Measurements from ENCODE around the gene EEPD1. TPM values are rescaled to one million over a fixed set of nuclear protein-coding genes. Genes with fewer than 3 reads are reported as not detected.

EEPD1 gene
- total and polyA plus RNA-seq, 5 experiments from 2014 or later: 0.86 to 6.3 (median 3.6) TPM

DNA sequence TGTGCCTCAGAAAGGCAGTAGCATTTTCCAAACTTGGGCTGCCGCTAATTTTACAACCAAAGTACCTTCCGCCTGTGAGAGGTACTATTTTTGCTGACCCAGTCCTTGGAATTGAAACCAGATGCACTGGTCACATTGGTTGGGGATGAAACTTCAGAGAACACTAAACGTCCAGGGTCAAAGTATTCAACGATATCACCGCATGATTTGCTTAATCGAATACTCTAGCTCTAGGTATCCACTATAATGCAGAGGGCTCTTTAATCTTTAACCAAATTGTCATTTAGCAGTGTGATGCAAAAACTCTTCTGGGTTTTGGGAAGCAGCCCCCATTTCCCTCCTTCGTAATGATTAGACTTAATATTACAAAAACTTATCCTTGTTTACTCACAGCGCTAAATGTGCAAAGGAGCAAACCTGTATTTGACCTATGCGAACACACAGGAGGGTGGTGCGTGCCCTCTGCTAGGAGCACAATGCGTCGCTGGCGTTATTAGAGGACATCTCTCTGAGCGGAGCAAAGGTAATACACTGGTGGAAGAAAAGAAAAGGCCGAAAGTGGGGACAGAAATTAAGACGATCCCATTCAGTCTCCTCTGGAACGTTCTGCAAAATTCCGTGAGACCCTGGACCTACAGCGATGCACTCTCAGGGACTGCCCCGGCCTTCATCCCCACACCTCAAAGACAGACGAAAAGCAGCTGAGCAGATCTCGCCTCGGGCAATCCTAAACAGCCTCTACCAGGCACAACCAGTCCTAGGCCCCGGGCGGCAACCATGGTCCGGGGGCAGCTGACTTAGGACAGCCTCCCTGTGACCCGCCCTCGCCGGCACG is 916 bp upstream of the EEPD1 start:
- POLR2A ChIA-PET: no interaction called here
- no peaks in the 10 kb centered on the region for H3K27me3 Mint-ChIP-seq
- peak overlapping the region; percentile 76 to 95 (median 86) for H3K4me3 Mint-ChIP-seq
- peak overlapping the region in 8 of 10 donors; percentile 35 to 91 (median 78) for H3K27ac Mint-ChIP-seq
- no peak for DNase-seq
- H3K4me1 Mint-ChIP-seq: peaks cover 9 to 33% (median 28%) of the 10 kb centered on the region in 4 donors
- ATAC-seq: no peak
- H3K36me3 Mint-ChIP-seq: no peaks in the 10 kb centered on the region
- no peaks in the 10 kb centered on the region for H3K9me3 Mint-ChIP-seq

DNA sequence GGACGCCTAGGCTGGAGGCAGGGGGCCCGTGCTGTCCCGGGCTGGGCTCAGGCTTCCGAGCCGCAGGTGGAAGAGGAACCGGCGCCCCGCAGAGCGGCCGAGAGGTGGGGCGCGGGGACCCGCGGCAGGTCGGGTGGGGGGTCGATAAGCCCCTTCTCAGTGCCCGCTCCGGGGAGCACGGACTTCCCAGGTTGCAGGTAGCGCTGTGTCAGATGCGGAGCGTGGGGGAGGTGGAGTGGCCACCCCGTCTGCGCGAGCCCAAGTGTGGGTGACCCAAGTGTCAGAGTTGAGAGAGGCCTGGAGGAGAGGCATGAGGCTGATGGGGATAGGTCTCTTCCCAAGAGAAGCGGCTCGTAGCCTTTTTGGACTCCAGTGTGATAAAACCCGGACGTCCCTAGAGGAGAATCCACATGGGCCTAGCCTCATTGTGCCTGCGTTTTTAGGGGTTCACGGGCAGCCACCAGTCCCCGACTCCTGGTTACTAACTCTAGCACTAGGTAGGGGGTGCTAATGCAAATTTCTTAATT is 580 bp downstream of the EEPD1 start:
- no peaks in the 10 kb centered on the region for H3K36me3 Mint-ChIP-seq
- ATAC-seq (peak in 1 of 2 donors; percentile 5), DNase-seq (peak in 5 of 10 donors; percentile 9 to 32 (median 27))
- H3K9me3 Mint-ChIP-seq: no peaks in the 10 kb centered on the region
- H3K27me3 Mint-ChIP-seq: no peaks in the 10 kb centered on the region
- POLR2A ChIA-PET: no interaction called here
- H3K4me1 Mint-ChIP-seq: peaks cover 11 to 33% (median 28%) of the 10 kb centered on the region in 4 donors
- peak overlapping the region; percentile 76 to 92 (median 82) for H3K4me3 Mint-ChIP-seq
- peak overlapping the region in 4 of 10 donors; percentile 13 to 77 (median 53) for H3K27ac Mint-ChIP-seq

DNA sequence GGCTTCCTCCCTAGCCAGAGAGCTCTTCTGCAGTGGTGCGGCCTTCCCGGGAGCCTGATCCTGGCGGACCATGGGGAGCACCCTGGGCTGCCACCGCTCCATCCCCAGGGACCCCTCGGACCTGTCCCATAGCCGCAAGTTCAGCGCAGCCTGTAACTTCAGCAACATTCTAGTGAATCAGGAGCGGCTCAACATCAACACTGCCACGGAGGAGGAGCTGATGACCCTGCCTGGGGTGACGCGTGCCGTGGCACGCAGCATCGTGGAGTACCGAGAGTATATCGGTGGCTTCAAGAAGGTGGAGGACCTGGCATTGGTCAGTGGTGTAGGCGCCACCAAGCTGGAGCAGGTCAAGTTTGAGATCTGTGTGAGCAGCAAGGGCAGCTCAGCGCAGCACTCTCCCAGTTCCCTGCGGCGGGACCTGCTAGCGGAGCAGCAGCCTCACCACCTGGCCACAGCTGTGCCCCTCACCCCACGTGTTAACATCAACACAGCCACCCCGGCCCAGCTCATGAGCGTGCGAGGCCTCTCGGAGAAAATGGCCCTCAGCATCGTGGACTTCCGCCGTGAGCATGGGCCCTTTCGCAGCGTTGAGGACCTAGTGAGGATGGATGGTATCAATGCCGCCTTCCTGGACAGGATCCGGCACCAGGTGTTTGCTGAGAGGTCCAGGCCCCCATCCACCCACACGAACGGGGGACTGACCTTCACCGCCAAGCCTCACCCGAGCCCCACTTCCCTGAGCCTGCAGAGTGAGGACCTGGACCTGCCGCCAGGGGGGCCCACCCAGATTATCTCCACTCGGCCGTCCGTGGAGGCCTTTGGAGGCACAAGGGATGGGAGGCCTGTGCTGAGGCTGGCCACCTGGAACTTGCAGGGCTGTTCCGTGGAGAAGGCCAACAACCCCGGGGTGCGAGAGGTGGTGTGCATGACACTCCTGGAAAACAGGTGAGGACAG is 1.5 kb downstream of the EEPD1 start:
- H3K27ac Mint-ChIP-seq: peak overlapping the region in 1 of 10 donors; percentile 57
- H3K4me1 Mint-ChIP-seq: peaks cover 11 to 33% (median 28%) of the 10 kb centered on the region in 4 donors
- no peaks in the 10 kb centered on the region for H3K9me3 Mint-ChIP-seq
- H3K27me3 Mint-ChIP-seq: no peaks in the 10 kb centered on the region
- H3K36me3 Mint-ChIP-seq: no peaks in the 10 kb centered on the region
- ATAC-seq (no peak), DNase-seq (peak in 1 of 10 donors; percentile 6)
- peak overlapping the region; percentile 76 to 92 (median 82) for H3K4me3 Mint-ChIP-seq
- POLR2A ChIA-PET: no interaction called here

DNA sequence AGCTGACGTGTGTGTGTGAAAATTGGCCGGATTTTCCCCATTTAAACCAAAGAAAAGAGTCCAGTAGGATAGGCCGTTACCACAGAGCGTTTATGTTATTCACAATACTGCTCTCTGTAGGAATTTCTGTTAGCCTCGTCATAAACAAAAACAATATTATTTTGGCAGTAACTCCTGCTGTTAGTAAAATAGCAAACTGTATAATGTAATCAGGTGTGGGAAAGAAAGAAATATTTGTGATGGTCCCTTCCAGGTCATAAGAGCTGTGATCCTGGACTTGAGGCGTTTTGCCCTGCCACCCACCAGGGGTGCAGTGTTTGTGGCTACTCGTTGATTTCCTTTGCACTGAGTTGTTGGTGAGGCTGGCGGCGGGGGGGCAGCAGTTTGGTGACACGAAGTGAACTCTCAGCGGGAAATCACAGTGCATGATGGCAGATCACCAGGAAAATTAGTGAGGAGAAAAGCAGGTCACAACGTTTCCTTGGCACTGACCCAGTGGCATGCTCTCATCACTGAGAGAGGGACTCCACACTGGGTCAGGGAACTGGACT is 2.8 kb downstream of the EEPD1 start:
- DNase-seq (no peak), ATAC-seq (no peak)
- H3K9me3 Mint-ChIP-seq: no peaks in the 10 kb centered on the region
- peaks cover 14 to 33% (median 30%) of the 10 kb centered on the region in 4 donors for H3K4me1 Mint-ChIP-seq
- peak overlapping the region in 2 of 10 donors; percentile 12 to 43 for H3K4me3 Mint-ChIP-seq
- no peaks in the 10 kb centered on the region for H3K27me3 Mint-ChIP-seq
- H3K36me3 Mint-ChIP-seq: no peaks in the 10 kb centered on the region
- POLR2A ChIA-PET: no interaction called here
- no peak overlapping the region for H3K27ac Mint-ChIP-seq

DNA sequence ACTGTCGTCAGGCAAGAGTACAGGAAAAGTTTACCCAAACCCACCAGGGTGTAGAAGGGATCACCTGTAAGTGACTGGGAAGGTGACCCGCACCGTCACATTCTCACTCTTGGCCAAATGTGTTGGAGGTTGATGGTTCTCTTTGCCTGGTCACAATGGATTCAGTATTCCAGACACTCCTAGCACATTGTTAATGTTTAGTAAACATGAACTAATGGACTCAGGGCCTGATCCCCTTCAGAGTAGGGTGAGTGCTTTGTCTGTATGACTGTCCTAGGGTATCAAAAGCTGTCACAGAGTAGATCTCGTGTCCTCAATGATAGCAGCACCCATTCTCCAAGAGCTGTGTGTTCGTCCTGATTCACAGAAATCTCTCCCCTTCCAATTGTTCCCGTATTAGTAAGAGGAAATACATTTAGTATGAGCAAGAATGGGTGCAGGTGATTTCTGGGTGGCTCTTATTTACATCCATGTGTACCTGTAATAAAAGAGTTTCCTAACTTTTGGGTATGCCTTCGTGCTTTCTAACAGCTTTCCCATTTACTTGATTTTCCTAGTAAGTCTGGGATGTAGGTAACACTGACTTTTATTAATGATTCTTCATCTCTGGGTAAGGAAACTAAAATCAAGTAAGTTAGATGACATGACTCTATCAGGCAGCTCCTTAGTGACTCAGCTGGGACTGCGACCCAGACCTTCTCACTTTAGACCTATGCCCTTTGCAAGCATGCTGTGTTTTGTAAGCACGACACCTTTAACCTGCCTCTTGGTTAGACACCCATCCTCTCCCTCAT is 4.7 kb downstream of the EEPD1 start:
- H3K36me3 Mint-ChIP-seq: no peaks in the 10 kb centered on the region
- no peak for DNase-seq
- POLR2A ChIA-PET: no interaction called here
- no peak for ATAC-seq
- H3K4me3 Mint-ChIP-seq: no peak overlapping the region
- no peaks in the 10 kb centered on the region for H3K9me3 Mint-ChIP-seq
- no peaks in the 10 kb centered on the region for H3K27me3 Mint-ChIP-seq
- no peak overlapping the region for H3K27ac Mint-ChIP-seq
- H3K4me1 Mint-ChIP-seq: peaks cover 14 to 28% (median 23%) of the 10 kb centered on the region in 4 donors

DNA sequence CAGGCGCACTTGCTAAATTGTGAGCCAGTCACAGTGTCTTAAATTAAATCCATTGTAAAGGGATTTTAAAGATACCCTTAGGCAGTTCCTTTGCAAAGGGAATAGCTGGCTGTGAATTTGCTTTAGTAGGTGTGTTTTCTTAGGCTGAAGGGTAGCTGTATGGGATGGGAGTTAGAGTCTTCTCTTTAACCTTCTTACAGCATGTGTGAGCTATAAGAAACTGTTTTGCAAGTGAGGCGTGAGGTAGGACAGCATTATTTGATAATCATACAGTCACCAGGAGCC is 5.2 kb downstream of the EEPD1 start:
- H3K36me3 Mint-ChIP-seq: no peaks in the 10 kb centered on the region
- no peak overlapping the region for H3K4me3 Mint-ChIP-seq
- DNase-seq: no peak
- H3K9me3 Mint-ChIP-seq: no peaks in the 10 kb centered on the region
- no peak for ATAC-seq
- no peak overlapping the region for H3K27ac Mint-ChIP-seq
- peaks cover 12 to 26% (median 21%) of the 10 kb centered on the region in 4 donors for H3K4me1 Mint-ChIP-seq
- POLR2A ChIA-PET: no interaction called here
- no peaks in the 10 kb centered on the region for H3K27me3 Mint-ChIP-seq

DNA sequence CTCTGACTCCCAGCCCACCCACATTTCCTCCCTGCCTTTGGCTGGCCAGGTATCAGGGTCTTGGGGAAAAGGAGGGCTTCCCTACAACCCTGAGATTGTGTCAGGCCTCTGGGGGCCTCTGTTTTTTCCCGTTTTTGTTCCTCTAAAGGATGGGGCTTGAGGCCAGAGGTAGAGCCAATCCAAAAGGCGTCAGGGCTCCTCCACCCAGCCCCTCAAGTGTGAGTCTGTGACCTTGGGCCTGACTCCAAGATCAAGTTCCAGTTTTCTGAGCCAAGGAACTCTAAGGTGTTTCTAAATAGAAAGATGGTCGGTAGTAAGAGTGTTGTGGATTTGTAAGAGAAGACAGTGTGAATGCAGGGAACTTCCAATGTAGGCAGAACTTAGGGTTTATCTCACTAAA is 6.6 kb downstream of the EEPD1 start:
- Mint-ChIP-seq H3K27ac (no peak overlapping the region), H3K36me3 (no peaks in the 10 kb centered on the region)

DNA sequence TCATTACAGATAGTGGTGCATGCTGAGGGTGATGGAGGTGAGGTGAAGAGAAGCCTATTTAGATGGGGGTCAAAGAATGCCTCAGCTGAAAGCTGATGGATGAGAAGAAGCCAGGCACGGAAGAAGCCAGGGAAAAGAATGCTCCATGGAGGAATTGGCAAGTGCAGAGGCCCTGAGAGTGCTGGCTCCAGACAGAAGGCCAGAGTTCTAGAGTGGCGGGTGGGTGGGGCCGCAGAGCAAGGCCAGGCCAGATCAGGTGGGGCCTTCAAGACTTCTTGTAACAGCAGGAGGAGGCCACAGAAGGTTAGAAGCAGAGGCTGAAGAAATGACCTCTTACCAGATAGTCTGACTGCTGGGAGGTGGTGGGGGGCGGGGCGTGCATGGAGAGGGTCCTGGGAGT is 7.3 kb downstream of the EEPD1 start:
- H3K4me3 Mint-ChIP-seq: no peak overlapping the region
- H3K27ac Mint-ChIP-seq: peak overlapping the region in 1 of 10 donors; percentile 13
- no peaks in the 10 kb centered on the region for H3K9me3 Mint-ChIP-seq
- H3K4me1 Mint-ChIP-seq: peaks cover 9 to 15% (median 11%) of the 10 kb centered on the region in 4 donors
- H3K36me3 Mint-ChIP-seq: no peaks in the 10 kb centered on the region
- no peaks in the 10 kb centered on the region for H3K27me3 Mint-ChIP-seq
- POLR2A ChIA-PET: no interaction called here
- ATAC-seq (no peak), DNase-seq (no peak)

More for the DNA sequence above, 6.6 kb downstream of the EEPD1 start:
- DNase-seq (no peak), ATAC-seq (no peak)
- H3K27me3 Mint-ChIP-seq: no peaks in the 10 kb centered on the region
- no peaks in the 10 kb centered on the region for H3K9me3 Mint-ChIP-seq
- peaks cover 12 to 19% (median 12%) of the 10 kb centered on the region in 4 donors for H3K4me1 Mint-ChIP-seq
- POLR2A ChIA-PET: no interaction called here
- no peak overlapping the region for H3K4me3 Mint-ChIP-seq

DNA sequence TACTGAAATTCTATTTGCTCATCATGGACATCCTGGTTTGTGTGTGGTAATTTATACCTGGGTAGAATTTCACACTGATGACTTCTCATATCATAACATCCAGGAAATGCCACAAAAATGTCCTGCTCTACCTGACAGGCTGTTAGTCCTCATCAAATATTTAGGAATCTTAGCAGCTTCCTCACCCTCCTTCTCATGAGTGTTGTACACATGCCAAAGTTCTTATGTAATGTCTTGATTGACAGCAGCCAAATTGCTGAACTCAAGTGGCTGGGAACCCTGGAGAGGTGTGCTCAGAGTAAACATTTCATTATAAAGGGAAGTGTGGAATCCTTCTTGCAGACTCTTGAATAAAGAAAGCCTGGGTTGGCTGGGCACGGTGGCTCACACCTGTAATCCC is 8.9 kb downstream of the EEPD1 start:
- no peak for DNase-seq
- Mint-ChIP-seq H3K27ac (no peak overlapping the region), H3K36me3 (no peaks in the 10 kb centered on the region), H3K9me3 (no peaks in the 10 kb centered on the region), H3K4me1 (peaks cover 0 to 9% (median 1%) of the 10 kb centered on the region in 4 donors), H3K27me3 (no peaks in the 10 kb centered on the region), H3K4me3 (no peak overlapping the region)
- ATAC-seq: no peak
- POLR2A ChIA-PET: no interaction called here

DNA sequence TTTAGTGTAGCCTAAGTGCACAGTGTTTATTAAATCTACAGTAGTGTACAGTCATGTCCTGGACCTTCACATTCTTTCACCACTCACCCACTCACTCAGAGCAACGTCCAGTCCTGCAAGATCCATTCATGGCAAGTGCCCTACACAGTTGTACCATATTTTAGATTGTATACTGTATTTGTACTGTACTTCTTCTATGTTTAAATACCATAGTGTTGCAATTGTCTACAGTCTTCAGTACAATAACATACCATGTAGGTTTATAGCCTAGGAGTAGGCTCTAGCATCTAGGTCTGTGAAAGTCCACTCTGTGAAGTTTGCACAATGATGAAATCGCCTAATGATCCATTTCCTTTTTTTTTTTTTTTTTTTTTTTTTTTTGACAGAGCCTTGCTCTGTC is 12.0 kb downstream of the EEPD1 start:
- Mint-ChIP-seq H3K36me3 (no peaks in the 10 kb centered on the region), H3K4me1 (peaks cover 0 to 11% (median 1%) of the 10 kb centered on the region in 4 donors), H3K4me3 (no peak overlapping the region), H3K27me3 (no peaks in the 10 kb centered on the region), H3K27ac (no peak overlapping the region), H3K9me3 (no peaks in the 10 kb centered on the region)
- no peak for ATAC-seq
- no peak for DNase-seq
- POLR2A ChIA-PET: no interaction called here

DNA sequence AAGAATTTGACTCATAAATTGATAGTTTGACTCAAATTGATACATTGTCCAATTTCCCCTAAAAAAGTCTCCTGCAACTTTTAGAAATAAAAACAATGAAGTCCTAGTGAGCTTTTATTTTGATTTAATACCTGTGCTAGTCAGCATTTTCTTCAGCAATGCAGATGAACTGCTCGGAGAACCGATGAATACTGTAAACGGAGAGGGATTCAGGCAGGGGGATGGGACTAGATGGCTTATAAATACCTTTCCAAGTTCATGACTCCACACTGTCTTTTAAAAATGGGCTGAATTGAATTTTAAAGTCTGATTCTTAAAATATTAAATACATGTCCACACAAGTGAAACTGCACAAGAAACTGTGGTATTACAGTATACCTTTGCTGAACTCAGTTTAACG is 12.7 kb downstream of the EEPD1 start:
- Mint-ChIP-seq H3K36me3 (no peaks in the 10 kb centered on the region), H3K27me3 (no peaks in the 10 kb centered on the region), H3K9me3 (no peaks in the 10 kb centered on the region), H3K4me3 (no peak overlapping the region), H3K27ac (no peak overlapping the region), H3K4me1 (peaks cover 0 to 8% (median 0%) of the 10 kb centered on the region in 4 donors)
- ATAC-seq: no peak
- no peak for DNase-seq
- POLR2A ChIA-PET: no interaction called here

DNA sequence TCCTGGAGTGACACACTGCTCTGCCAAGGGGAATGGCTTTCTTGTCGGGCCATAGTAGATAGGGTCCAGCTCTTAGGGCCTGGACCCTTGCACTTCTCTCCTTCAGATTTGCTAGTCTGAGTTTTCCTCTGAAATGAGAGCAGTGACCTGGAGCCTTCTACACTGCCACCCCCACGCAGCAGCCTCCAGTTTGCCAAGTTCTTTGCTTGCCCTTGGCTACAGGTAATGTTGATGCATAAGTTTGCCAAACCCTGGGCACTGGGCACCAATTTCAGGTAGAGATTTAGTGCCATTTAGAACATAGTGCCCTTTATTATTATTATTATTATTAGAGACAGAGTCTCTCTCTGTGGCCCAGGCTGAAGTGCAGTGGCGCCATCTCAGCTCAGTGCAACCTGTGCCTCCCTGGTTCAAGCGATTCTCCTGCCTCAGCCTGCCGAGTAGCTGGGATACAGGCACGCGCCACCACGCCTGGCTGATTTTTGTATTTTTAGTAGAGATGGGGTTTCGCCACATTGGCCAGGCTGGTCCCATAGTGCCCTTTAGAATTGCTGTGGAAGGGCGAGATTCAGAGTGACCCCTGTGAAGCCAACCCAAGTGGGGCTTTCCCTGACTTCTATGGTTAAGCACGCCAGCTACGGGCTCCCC is 14.5 kb downstream of the EEPD1 start:
- peaks cover 0 to 4% (median 3%) of the 10 kb centered on the region in 4 donors for H3K4me1 Mint-ChIP-seq
- H3K27ac Mint-ChIP-seq: no peak overlapping the region

More for the DNA sequence above, 14.5 kb downstream of the EEPD1 start:
- H3K4me3 Mint-ChIP-seq: no peak overlapping the region
- no peak for ATAC-seq
- H3K9me3 Mint-ChIP-seq: no peaks in the 10 kb centered on the region
- H3K27me3 Mint-ChIP-seq: no peaks in the 10 kb centered on the region
- H3K36me3 Mint-ChIP-seq: no peaks in the 10 kb centered on the region
- POLR2A ChIA-PET: no interaction called here
- DNase-seq: no peak

All from naive thymus-derived CD8-positive, alpha-beta T cell (primary cell).